A549 (cell line): ENCODE data around the gene PCNX2.

ENCODE experiments used
- CTCF ChIP-seq: fragments of >200 bp; sonication (Bioruptor Twin); formaldehyde crosslinking; IDR thresholded peaks from 3 replicates; pipeline ENCODE4 v1.5.1; 2016
- FOXS1 ChIP-seq: fragments of 250-450 bp; sonication (Bioruptor Pico); IDR thresholded peaks from 2 replicates; pipeline ENCODE4 v1.5.0; 2020; ENCODE audit warnings: mild to moderate bottlenecking, moderate library complexity
- JUNB ChIP-seq: fragments of >200 bp; sonication (Bioruptor Twin); formaldehyde crosslinking; IDR thresholded peaks from 2 replicates; pipeline ENCODE4 v1.6.1; 2016
- MAFK ChIP-seq: fragments of 450-650 bp; IDR thresholded peaks from 2 replicates; pipeline ENCODE4 v1.6.1; 2014; ENCODE audit not compliant: partially characterized antibody
- POLR2A ChIP-seq: IDR thresholded peaks from 2 replicates; pipeline ENCODE4 v1.6.1; 2012; ENCODE audit warnings: mild to moderate bottlenecking, low read length
- RAD21 ChIP-seq, 2 experiments: fragments of >200 bp in 1 of 2; sonication (Bioruptor Twin) in 1 of 2; formaldehyde crosslinking in 1 of 2; IDR thresholded peaks in 1 of 2; conservative IDR thresholded peaks in 1 of 2; 2 replicates in 1 of 2; 3 replicates in 1 of 2; pipeline ENCODE4 v1.6.1; 2012 to 2018; ENCODE audit warnings: inconsistent platforms in 1 of 2
- TF ChIP-seq, protein P1 (sequence below): IDR thresholded peaks from 2 replicates; pipeline ENCODE4 v1.6.1; 2012
- TF ChIP-seq, protein P2 (sequence below): IDR thresholded peaks from 2 replicates; pipeline ENCODE4 v1.6.1; 2012

- TF ChIP-seq POLR2A: no peak
- no peak for TF ChIP-seq CTCF
- no peak for TF ChIP-seq RAD21 (conservative IDR thresholded peaks at IDR 0.05 in 1 of 2, IDR thresholded peaks at IDR 0.05 in 1 of 2)
- TF ChIP-seq, protein P1, sequence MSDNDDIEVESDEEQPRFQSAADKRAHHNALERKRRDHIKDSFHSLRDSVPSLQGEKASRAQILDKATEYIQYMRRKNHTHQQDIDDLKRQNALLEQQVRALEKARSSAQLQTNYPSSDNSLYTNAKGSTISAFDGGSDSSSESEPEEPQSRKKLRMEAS: no peak
- no peak for TF ChIP-seq MAFK
- TF ChIP-seq, protein P2, sequence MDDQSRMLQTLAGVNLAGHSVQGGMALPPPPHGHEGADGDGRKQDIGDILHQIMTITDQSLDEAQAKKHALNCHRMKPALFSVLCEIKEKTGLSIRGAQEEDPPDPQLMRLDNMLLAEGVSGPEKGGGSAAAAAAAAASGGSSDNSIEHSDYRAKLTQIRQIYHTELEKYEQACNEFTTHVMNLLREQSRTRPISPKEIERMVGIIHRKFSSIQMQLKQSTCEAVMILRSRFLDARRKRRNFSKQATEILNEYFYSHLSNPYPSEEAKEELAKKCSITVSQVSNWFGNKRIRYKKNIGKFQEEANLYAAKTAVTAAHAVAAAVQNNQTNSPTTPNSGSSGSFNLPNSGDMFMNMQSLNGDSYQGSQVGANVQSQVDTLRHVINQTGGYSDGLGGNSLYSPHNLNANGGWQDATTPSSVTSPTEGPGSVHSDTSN: no peak
- TF ChIP-seq FOXS1 (CRISPR knock-in tag): no peak
- TF ChIP-seq JUNB: no peak
These were observed 273.3 kb downstream of the PCNX2 start for GRCh38 chr1:233022246-233022645.
